HG02884 (cell line): ENCODE measurements around the gene CDK14.

Experiments used
- ATAC-seq: cut with Tn5 transposase; IDR thresholded peaks from one replicate; pipeline ENCODE4 v1.9.1; 2021; ENCODE audit warnings: mild to moderate bottlenecking, moderate library complexity; ENCODE audit not compliant: unreplicated experiment

Gene CDK14

GRCh38 chr7:91180746-91181145 lies 584.6 kb downstream of the CDK14 start:
- no peak for ATAC-seq

- no peak for ATAC-seq
Measured at GRCh38 chr7:91181949-91182348, 585.8 kb downstream of the CDK14 start.

- ATAC-seq, result no peak
Measured at GRCh38 chr7:91182819-91183764, 587.0 kb downstream of the CDK14 start.

DNA sequence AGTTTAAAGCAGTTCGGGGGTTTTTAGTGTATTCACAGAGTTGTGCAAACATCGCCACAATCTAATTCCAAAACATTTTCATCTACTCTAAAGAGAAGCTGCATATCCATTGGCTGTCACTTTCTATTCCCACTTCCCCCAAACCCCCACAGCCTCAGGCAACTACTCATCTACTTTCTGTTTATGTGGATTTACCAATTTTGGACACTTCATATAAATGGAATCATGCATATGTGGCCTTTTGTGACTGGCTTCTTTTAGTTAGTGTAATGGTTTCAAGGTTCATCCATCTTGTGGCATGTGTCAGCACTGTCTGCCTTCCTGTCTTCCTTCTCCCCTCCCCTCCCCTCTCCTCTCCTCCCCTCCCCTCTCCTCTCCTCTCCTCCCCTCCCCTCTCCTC lies 589.6 kb downstream of the CDK14 start:
- no peak for ATAC-seq

DNA sequence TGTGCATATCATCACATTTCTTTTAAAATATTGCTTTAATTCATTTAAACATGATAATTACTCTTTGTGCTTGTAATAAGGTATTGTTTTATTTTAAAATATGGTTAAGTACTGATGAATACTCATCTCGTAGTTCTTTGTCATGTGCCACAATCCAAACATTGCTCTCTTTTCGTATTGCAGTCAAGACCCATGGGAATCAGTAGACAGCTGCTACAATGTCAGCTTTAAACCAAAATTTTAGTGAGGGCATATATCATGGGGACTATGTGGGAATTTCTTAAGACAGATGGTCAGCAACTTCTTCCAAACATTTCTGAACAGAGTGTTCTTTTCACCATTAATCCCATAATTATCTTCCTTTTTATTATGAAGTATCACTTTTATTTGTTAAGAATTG lies 590.9 kb downstream of the CDK14 start:
- no peak for ATAC-seq

DNA sequence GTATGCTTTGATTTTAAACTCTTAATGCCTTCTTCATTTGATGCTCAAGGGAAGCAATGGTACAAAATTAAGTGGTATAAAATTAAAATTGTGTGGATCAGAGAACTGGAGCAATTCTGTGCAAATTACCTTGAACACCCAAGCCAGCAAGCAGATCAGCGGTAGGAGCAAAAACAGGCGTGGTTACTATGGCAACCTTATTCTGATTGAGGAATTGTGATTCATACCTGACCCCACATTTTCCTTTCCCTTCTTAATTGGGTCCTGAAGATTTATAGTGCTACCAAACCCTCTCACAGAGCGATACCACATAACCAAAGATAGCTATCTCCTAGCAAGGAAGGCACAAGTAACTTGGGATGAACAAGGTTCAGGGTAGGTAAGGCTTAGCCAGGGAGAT lies 595.6 kb downstream of the CDK14 start:
- no peak for ATAC-seq

- ATAC-seq, result no peak
Measured at GRCh38 chr7:91193141-91193540, 597.0 kb downstream of the CDK14 start.

DNA sequence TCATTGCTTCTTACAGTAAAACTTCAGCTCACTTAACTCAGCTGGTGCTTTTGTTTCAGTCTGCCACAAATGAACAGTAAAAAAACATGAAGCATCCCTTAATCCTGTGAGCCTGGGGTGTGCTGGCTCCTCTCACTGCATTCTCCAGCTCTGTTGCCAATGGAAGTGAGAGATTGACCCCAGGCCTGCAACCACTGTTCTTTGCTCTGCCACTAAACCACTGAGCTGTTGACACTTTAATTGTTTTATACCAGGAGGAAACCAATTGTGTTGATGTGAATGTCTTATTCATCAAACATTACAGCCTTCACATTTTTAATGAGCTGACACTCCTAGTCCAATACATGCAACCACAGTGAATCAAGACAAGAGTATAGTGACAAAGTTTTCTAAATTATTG lies 598.7 kb downstream of the CDK14 start:
- no peak for ATAC-seq

DNA sequence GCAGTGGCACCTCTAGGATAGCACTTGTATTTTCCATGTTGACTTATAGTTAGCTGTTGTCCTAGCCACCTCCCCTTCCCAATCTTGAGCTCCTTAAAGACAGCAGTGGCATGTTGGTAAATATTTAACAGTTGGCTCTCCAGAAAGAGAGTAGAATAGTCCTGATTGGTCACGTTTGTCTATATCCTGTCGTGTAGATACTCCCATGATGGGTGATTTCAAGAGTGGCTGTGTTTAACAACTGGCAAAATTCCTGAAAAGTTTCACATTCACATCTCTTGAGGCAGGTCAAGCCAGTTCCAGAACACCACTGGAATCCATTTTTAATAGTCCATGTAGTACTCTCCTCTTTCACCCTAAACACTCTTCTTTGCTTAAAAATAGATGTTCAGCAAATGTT lies 599.9 kb downstream of the CDK14 start:
- no peak for ATAC-seq

GRCh38 chr7:91198371-91198770 lies 602.2 kb downstream of the CDK14 start:
- no peak for ATAC-seq

- no peak for ATAC-seq
Measured at GRCh38 chr7:91199601-91200000, 603.5 kb downstream of the CDK14 start.

- ATAC-seq, result no peak
Measured at GRCh38 chr7:91201442-91202113, 605.5 kb downstream of the CDK14 start.

- no peak for ATAC-seq
Measured at GRCh38 chr7:91206361-91206960, 610.3 kb downstream of the CDK14 start.

DNA sequence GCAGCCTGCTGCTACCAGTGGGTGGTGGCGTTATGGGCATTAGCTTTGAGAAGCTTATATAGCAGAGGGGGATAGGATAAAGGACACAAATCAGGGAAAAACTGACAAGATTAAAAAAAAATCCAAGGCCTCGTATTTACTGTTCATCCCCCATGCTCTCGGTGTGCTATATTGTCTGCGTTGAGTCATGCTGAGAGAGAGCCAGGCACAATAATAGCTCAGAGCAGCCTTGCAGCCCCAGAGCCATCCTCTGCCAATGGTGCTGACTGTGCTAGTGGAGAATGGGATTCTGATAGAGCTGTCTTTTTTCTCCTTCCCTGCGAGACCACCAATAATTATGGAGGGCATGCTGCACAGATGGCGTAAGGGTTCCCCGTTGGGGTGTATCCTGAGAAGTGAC lies 616.5 kb downstream of the CDK14 start:
- ATAC-seq, result no peak

- no peak for ATAC-seq
Measured at GRCh38 chr7:91226411-91226810, 630.3 kb downstream of the CDK14 start.

- ATAC-seq, result no peak
Measured at GRCh38 chr7:91228327-91228726, 632.2 kb downstream of the CDK14 start.

- ATAC-seq, result no peak
Measured at GRCh38 chr7:91228927-91229558, 632.9 kb downstream of the CDK14 start.

DNA sequence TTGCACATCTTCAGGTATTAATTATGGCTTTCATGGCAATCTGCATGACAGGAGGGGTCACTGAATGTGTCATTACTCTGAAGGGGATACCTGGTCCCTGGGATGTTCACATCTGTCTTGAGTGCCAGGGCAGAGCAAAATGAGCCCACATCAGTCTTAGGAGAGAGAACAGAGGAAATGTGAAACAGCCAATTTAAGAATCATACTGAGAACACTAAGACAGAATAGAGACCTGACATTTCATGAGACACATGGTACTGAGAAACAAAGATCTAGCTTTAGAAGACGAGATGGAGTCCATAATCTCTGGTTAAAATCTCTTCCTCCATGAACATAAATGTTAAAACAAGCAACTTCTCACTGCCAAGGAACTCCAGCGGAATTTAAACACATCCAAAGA lies 634.0 kb downstream of the CDK14 start:
- ATAC-seq, result no peak

DNA sequence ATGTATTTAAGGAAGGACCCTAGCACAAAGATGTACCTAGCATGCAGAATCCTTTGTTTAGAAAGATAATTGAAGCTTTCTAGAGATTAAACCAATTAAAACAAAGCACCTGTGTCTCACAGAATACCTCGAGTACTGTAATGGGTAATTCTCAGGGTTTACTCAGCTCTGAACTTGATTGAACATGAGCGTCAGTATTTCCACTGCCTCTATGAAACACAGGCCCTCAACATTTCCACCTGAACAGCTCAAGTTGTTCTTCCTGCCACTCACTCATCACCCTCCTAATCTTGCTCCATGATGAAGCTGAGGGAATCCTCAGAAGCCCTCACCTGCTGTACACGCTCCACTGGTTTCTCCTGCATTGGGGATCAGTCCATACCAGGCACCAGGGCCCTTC lies 634.4 kb downstream of the CDK14 start:
- ATAC-seq, result no peak

- no peak for ATAC-seq
Measured at GRCh38 chr7:91233212-91233611, 637.1 kb downstream of the CDK14 start.

DNA sequence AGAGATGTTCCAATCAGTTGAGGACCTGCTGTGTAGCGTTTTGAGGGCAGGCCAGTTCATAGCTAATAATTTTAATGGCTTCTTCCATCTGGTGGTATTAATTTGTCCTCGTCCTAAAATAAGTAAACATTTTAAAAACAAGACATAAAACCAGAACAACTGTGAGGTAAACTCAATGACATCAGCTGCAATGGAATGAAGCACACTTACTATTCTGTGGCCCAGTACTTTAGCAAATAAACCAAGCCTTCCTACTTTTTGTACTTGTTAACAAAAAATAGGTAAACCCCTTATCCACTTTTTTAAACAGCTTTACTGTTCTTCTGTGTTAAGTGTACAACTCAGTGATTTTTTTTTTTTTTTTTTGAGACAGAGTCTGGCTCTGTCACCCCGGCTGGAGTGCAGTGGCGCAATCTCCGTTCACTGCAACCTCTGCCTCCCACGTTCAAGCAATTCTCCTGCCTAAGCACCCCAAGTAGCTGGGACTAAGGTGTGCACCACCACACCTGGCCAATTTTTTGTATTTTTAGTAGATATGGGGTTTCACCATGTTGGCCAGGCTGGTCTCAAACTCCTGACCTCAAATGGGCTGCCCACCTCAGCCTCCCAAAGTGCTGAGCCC lies 639.2 kb downstream of the CDK14 start:
- no peak for ATAC-seq
